B cell (primary cell): ENCODE data around the gene ADAMTS14.

Source experiments
- CTCF ChIP-seq: fragments of 200-600 bp; IDR thresholded peaks from one replicate; pipeline ENCODE4 v1.8.0; 2022; ENCODE audit warnings: antibody characterized with exemption, mild to moderate bottlenecking
- EZH2 ChIP-seq: IDR thresholded peaks from 2 replicates; pipeline ENCODE4 v1.6.1; 2012; ENCODE audit warnings: borderline replicate concordance, low read depth, mild to moderate bottlenecking, moderate library complexity, low read length; ENCODE audit not compliant: insufficient read depth, poor library complexity, severe bottlenecking

- no peak for TF ChIP-seq CTCF
- TF ChIP-seq EZH2: no peak
Measured at GRCh38 chr10:70770001-70770400, 97.7 kb downstream of the ADAMTS14 start.
